Measurements from ENCODE around the gene USP10. TPM values are rescaled to one million over a fixed set of nuclear protein-coding genes. Genes with fewer than 3 reads are reported as not detected.

Gene USP10
- total and polyA plus RNA-seq, 12 donors: 17.5 to 82.9 (median 62.8) TPM

DNA sequence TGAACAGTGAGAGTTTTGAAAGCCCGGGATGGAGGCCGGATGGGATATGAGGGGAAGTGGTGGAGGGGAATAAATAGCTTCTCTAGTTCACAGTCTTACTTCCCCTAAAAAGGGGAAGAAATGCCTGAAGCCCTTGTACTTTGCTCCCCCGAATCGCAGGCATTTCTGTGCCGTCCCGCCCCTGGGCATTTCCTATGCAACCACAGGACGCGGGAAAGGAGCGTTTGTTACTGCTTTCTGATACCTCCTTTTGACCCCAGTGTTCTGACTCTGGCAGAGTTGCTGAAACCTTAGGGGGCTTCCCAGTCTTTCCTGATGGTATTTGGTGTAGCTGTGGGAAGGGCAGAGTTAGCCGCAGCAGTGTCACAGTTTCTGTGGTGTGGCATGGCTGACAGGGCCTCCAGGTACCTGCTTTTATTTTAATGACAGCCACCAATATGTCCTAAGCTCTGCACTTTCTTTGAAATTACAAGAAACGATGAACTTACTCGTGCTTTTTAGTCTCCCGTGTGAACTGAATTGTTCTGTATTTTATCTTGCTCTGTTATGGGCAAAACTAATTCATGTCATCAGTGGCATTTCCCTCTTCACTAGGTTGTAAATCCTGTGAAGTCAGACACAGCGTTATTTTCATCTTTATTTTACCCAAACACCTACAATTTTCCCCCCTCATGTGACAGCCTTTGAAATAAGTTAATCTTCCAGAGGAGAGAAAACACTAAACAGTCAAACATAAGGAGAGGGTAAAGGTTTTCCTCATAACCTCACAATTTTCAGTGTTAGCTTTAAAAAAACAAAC, 27.1 kb downstream of the USP10 start:
- H3K9me3 ChIP-seq: no peaks in the 10 kb centered on the region
- intact Hi-C loops (cut with DNase I): loop anchor here (1.0 to 5.0 kb wide), 8 partner anchors 54 to 215 kb away; no protein-coding TSS in a partner anchor
- TF ChIP-seq, protein P1, sequence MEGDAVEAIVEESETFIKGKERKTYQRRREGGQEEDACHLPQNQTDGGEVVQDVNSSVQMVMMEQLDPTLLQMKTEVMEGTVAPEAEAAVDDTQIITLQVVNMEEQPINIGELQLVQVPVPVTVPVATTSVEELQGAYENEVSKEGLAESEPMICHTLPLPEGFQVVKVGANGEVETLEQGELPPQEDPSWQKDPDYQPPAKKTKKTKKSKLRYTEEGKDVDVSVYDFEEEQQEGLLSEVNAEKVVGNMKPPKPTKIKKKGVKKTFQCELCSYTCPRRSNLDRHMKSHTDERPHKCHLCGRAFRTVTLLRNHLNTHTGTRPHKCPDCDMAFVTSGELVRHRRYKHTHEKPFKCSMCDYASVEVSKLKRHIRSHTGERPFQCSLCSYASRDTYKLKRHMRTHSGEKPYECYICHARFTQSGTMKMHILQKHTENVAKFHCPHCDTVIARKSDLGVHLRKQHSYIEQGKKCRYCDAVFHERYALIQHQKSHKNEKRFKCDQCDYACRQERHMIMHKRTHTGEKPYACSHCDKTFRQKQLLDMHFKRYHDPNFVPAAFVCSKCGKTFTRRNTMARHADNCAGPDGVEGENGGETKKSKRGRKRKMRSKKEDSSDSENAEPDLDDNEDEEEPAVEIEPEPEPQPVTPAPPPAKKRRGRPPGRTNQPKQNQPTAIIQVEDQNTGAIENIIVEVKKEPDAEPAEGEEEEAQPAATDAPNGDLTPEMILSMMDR (IDR thresholded peaks at IDR 0.05): no peak
- WGBS, 2 donors: 59 to 70% methylated on average over 14 of the region's 14 CpGs
- ATAC-seq: peak; percentile 34 to 57 (median 44)
- H3K36me3 ChIP-seq: peaks cover 0 to 7% (median 0%) of the 10 kb centered on the region in 9 donors
- H3K4me1 ChIP-seq: peaks cover 0 to 86% (median 68%) of the 10 kb centered on the region in 9 donors
- peak overlapping the region in 3 of 10 donors; percentile 41 to 65 (median 52) for H3K27ac ChIP-seq
- H3K27me3 ChIP-seq: no peaks in the 10 kb centered on the region
- no peak for DNase-seq
- peak overlapping the region in 4 of 10 donors; percentile 5 to 38 (median 18) for H3K4me3 ChIP-seq

DNA sequence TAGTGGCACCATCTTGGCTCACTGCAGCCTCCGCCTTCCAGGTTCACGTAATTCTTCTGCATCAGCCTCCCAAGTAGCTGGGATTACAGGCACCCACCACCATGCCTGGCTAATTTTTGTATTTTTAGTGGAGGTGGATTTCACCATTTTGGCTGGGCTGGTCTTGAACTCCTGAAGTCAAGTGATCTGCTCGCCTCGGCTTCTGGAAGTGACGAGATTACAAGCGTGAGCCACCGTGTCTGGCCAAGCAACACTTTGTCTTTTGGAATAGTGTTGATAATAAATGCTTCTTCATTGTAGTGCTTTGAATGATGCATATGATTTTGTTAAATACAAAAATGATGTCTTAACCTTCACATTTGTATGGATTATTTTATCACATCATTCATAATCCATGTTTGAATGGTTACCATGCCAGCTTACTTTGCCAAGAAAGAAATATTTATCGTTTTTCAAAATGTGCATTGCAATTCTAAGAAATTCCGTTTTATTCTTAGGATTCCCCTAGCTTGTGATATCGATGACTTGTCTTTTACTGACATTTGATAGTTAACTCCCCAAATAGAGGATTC, 29.1 kb downstream of the USP10 start:
- Histone ChIP-seq H3K27ac (no peak overlapping the region), H3K4me1 (peaks cover 0 to 78% (median 54%) of the 10 kb centered on the region in 9 donors)
- intact Hi-C loops (cut with DNase I): loop anchor here in 9 of 10 donors (5.0 kb wide), 4 partner anchors 57 to 217 kb away; no protein-coding TSS in a partner anchor

DNA sequence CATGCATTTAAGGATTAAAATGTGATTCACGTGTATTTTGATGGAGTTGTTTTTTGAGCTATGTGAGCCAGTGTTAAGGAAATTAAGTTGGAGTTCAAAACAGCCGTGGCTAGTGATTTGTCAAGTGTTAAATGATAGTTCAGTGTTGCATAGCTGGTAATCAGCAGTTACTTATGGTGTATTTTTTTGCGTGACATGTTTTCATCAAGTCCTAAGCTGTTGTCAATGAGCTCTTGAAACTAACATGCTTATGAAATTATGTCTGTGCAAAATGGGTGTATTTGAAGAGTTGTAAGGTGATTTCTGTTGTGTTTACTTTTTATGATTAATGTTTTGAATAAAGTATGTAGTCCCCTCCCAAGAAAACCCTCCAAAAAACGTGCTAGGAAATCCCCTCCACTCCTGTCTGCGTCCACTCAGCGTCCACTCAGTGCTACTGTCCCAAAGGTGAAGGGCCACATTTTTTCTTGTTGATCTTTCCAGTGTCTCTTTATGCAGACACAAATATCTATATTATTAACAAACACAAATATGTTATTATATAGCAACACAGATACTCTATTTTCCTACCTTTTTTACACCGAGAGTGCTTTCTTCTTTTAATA, 30.0 kb downstream of the USP10 start:
- ATAC-seq (no peak), DNase-seq (no peak)
- H3K36me3 ChIP-seq: peaks cover 0 to 17% (median 0%) of the 10 kb centered on the region in 9 donors
- TF ChIP-seq, protein P1 (IDR thresholded peaks at IDR 0.05): no peak
- H3K27me3 ChIP-seq: no peaks in the 10 kb centered on the region
- H3K4me1 ChIP-seq: peaks cover 0 to 69% (median 45%) of the 10 kb centered on the region in 9 donors
- 26 to 32% methylated on average over 7 of the region's 7 CpGs for WGBS, 2 donors
- no peaks in the 10 kb centered on the region for H3K9me3 ChIP-seq
- H3K27ac ChIP-seq: peak overlapping the region in 8 of 10 donors; percentile 5 to 71 (median 54)
- H3K4me3 ChIP-seq: peak overlapping the region in 5 of 10 donors; percentile 3 to 21 (median 8)
- intact Hi-C loops (cut with DNase I): loop anchor here in 9 of 10 donors (5.0 kb wide), 4 partner anchors 58 to 218 kb away; no protein-coding TSS in a partner anchor

More for the DNA sequence above, 29.1 kb downstream of the USP10 start:
- WGBS, 2 donors: 84 to 87% methylated on average over 10 of the region's 10 CpGs
- Histone ChIP-seq H3K27me3 (no peaks in the 10 kb centered on the region), H3K4me3 (no peak overlapping the region), H3K36me3 (peaks cover 0 to 8% (median 0%) of the 10 kb centered on the region in 9 donors), H3K9me3 (no peaks in the 10 kb centered on the region)
- no peak for DNase-seq
- no peak for ATAC-seq
- TF ChIP-seq, protein P1 (IDR thresholded peaks at IDR 0.05): no peak

All from heart right ventricle (tissue), 16 donors.